Measurements from ENCODE around the gene FAM13A.
"Not testable (repeated sequence)": the region's sequence is repeated elsewhere in the genome, so short reads cannot be mapped to it uniquely, and the experiment has no call there.

The FAM13A gene

DNA sequence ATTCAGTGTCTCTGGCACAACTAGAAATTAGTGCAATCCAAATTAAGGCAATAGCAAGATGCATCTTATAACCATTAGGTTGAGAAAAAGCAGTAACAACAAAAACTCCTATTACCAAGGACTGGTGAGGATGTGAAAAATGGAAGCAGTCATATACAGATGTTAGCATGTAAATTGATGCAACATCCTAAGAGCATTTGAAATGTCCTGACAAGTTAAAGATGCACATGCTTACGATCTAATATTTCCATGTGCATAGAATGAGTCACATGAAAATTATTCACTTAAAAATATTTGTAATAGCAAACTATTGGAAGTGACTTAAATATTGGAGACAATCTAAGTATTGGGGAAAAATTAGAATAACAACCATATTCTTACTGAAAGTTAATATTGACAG, 163.0 kb downstream of the FAM13A start:
- TF ChIP-seq, protein P1, sequence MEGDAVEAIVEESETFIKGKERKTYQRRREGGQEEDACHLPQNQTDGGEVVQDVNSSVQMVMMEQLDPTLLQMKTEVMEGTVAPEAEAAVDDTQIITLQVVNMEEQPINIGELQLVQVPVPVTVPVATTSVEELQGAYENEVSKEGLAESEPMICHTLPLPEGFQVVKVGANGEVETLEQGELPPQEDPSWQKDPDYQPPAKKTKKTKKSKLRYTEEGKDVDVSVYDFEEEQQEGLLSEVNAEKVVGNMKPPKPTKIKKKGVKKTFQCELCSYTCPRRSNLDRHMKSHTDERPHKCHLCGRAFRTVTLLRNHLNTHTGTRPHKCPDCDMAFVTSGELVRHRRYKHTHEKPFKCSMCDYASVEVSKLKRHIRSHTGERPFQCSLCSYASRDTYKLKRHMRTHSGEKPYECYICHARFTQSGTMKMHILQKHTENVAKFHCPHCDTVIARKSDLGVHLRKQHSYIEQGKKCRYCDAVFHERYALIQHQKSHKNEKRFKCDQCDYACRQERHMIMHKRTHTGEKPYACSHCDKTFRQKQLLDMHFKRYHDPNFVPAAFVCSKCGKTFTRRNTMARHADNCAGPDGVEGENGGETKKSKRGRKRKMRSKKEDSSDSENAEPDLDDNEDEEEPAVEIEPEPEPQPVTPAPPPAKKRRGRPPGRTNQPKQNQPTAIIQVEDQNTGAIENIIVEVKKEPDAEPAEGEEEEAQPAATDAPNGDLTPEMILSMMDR (IDR thresholded peaks at IDR 0.05; ENCODE audit: control extremely low read depth, extremely low read depth, low read depth, missing control alignments), result no peak
- no peak for DNase-seq (ENCODE audit: extremely low spot score)
- CTCF ChIA-PET, result no interaction called here
- POLR2A ChIA-PET, result no interaction called here

DNA sequence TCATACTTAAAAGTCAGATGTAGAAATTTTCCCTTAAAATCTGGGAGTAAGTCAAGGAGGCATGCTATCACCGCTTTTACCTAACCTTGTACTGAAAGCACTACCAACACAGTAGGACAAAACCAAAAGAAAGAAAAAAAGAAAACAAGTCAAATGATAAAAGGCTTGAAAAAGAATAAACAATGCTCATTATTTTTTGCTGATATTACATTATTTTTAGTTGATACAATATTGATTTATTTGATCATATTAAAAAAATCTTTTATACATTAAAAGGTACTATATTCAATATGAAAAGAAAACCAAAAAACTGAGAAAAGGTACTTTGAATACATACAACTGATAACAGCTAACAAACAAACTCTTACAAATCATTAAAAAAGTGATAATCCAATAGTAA, 164.3 kb downstream of the FAM13A start:
- TF ChIP-seq, protein P1 (IDR thresholded peaks at IDR 0.05; ENCODE audit: control extremely low read depth, extremely low read depth, low read depth, missing control alignments), result no peak
- no peak for DNase-seq (ENCODE audit: extremely low spot score)
- POLR2A ChIA-PET, result no interaction called here
- CTCF ChIA-PET, result interaction anchor here (1.6 kb wide), 1 partner anchor 11 kb away, joined by 3 read pairs; no protein-coding TSS in a partner anchor

- POLR2A ChIA-PET, result no interaction called here
- CTCF ChIA-PET, result interaction anchor here (0.9 to 1.6 kb wide), 3 partner anchors 10 to 165 kb away, joined by 3 to 4 read pairs (median 3); no protein-coding TSS in a partner anchor
- TF ChIP-seq, protein P1 (IDR thresholded peaks at IDR 0.05; ENCODE audit: control extremely low read depth, extremely low read depth, low read depth, missing control alignments), result no peak
- no peak for DNase-seq (ENCODE audit: extremely low spot score)
These were observed 165.3 kb downstream of the FAM13A start for GRCh38 chr4:88891636-88892035.

- POLR2A ChIA-PET; DNase-seq (ENCODE audit: extremely low spot score); CTCF ChIA-PET: not testable (repeated sequence)
These were observed 169.6 kb downstream of the FAM13A start for GRCh38 chr4:88887409-88887808.

DNA sequence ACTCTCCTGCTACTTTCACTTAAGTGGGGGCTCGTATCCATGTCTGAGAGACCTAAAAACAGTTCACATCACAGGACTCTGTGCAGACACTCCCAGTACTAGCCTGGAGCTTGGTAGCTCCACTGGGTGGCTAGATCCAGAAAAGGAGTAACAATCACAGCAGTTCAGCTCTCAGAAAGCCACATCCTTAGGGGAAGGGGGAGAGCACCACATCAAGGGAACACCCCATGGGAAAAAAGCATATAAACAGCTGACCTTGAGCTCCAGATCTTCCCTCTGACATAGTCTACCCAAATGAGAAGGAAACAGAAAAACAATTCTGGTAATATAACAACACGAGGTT, 175.8 kb downstream of the FAM13A start:
- no peak for DNase-seq (ENCODE audit: extremely low spot score)
- ChIA-PET POLR2A (no interaction called here), CTCF (interaction anchor here (1.5 to 2.4 kb wide), 2 partner anchors 11 to 25 kb away, joined by 3 to 5 read pairs; no protein-coding TSS in a partner anchor)
- TF ChIP-seq, protein P1 (IDR thresholded peaks at IDR 0.05; ENCODE audit: control extremely low read depth, extremely low read depth, low read depth, missing control alignments), result no peak

DNA sequence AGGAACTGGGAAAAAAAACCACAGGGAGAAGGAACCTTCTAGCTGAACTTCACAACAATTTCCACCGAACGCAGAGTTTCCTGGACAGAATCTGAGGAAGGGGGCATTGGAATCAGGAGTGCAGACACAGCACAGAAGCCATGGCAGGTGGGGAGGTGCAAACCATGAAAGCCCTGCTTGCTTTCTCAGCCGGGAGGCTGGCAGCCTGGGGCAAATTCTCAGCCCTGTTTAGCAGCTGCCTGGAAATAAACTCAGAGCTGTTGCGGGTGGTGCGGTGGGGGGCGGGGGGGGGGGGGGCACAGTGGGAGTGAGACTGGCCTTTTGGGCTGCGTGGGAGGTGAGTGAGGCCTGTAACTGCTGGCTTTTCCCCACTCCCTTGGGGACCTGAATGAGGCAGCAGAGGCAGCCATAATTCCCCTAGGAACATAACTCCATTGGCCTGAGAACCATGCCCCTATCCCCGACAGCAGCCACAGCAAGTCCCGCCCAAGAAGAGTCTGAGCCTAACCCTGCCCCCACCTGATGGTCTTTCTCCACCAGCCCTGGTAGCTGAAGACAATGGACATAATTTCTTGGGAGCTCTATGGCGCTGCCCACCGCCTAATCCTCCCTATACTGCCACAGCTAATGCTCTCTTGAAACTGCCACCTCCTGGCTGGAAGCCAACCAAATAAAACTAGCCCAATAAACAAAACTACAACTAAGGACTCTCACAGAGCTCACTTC, 176.3 kb downstream of the FAM13A start:
- TF ChIP-seq, protein P1 (IDR thresholded peaks at IDR 0.05; ENCODE audit: control extremely low read depth, extremely low read depth, low read depth, missing control alignments), result no peak
- no peak for DNase-seq (ENCODE audit: extremely low spot score)
- ChIA-PET POLR2A (no interaction called here), CTCF (interaction anchor here (1.5 to 2.4 kb wide), 2 partner anchors 11 to 24 kb away, joined by 3 to 5 read pairs; no protein-coding TSS in a partner anchor)

DNA sequence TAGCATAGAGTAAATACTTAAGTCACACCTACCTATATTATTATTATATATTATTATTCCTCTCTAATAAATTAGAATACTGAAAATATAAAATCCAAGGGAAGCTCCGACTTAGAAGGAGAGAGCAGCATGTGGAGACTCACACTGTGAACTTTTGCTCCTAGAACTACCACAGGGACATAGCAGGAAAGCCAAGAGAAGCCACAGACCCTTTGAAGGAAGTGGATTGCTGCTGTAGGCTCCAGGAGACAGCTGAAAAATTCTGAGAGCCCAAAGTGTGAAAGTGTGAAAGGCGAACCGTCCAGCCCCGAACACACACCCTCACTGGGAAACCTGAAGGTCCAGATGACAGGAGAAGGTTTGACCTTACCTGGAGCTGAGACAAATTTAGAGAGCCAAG, 177.0 kb downstream of the FAM13A start:
- DNase-seq (ENCODE audit: extremely low spot score), result no peak
- ChIA-PET POLR2A (no interaction called here), CTCF (interaction anchor here (2.4 kb wide), 1 partner anchor 23 kb away, joined by 5 read pairs; no protein-coding TSS in a partner anchor)
- TF ChIP-seq, protein P1 (IDR thresholded peaks at IDR 0.05; ENCODE audit: control extremely low read depth, extremely low read depth, low read depth, missing control alignments), result no peak

Measured in GM10248 (cell line).